ENCODE results near the gene PPFIA1. TPM values are rescaled to one million over a fixed set of nuclear protein-coding genes. Genes with fewer than 3 reads are reported as not detected.

PPFIA1 gene
- total RNA-seq, 1 experiment from 2014 or later: 63.4 TPM

- TF ChIP-seq CTCF (conservative IDR thresholded peaks at IDR 0.05): no peak
- Histone ChIP-seq H3K18ac (ENCODE audit: insufficient read length, low read depth, low read length) (no peak overlapping the region), H3K9ac (ENCODE audit: extremely low read depth, insufficient read length, low read length) (no peak overlapping the region), H3K9me3 (ENCODE audit: control insufficient read depth, low read depth, low read length) (no peaks in the 10 kb centered on the region), H4K91ac (ENCODE audit: insufficient read length, low read depth, low read length) (no peak overlapping the region), H2BK120ac (ENCODE audit: low read depth, low read length, poor library complexity, severe bottlenecking) (no peak overlapping the region), H3K79me2 (ENCODE audit: insufficient read depth, low read length) (peaks cover 15% of the 10 kb centered on the region; the same call in 1 of the 2 replicates), H4K8ac (replicated peaks; ENCODE audit: insufficient read length, low read depth, low read length) (no peak overlapping the region), H3K23me2 (ENCODE audit: insufficient read length, low read depth, low read length, poor library complexity, severe bottlenecking) (no peaks in the 10 kb centered on the region), H3T11ph (ENCODE audit: low read length) (no peak overlapping the region), H3K27me3 (ENCODE audit: insufficient read depth, low read length) (no peaks in the 10 kb centered on the region), H3K4ac (ENCODE audit: low read depth, low read length) (no peak overlapping the region), H2BK20ac (ENCODE audit: low read depth, low read length, poor library complexity, severe bottlenecking) (no peak overlapping the region), H2BK15ac (ENCODE audit: low read depth, low read length) (no peak overlapping the region), H4K5ac (ENCODE audit: insufficient read length, low read depth, low read length) (no peak overlapping the region), H3K14ac (ENCODE audit: insufficient read depth, low read length) (no peak overlapping the region), H3K4me2 (ENCODE audit: insufficient read depth, insufficient read length, low read length) (no peak overlapping the region), H3K27ac (ENCODE audit: insufficient read length, low read depth, low read length) (no peak overlapping the region), H3K56ac (ENCODE audit: insufficient read length, low read depth, low read length) (no peak overlapping the region), H2BK12ac (ENCODE audit: insufficient read length, low read depth, low read length) (no peak overlapping the region), H2AK5ac (ENCODE audit: insufficient read length, low read length) (no peak overlapping the region), H2BK5ac (ENCODE audit: insufficient read length, low read length) (no peak overlapping the region), H2AFZ (ENCODE audit: low read length) (no peak overlapping the region), H3K23ac (ENCODE audit: insufficient read length, low read depth, low read length) (no peak overlapping the region), H3K4me1 (ENCODE audit: insufficient read depth, low read length) (peaks cover 4% of the 10 kb centered on the region; the same call in 1 of the 2 replicates), H3K79me1 (ENCODE audit: insufficient read depth, low read depth, low read length, poor library complexity, severe bottlenecking) (peaks cover 9% of the 10 kb centered on the region), H4K20me1 (ENCODE audit: control insufficient read depth, insufficient read depth, insufficient read length) (peaks cover 6% of the 10 kb centered on the region)
- DNase-seq: no peak
- no CpG with 5 or more reads among the region's 5 CpGs for WGBS (ENCODE audit: extremely low coverage, insufficient read length, low lambda C conversion rate)
- Mint-ChIP-seq H3K9me3 (peaks cover 4 to 9% of the 10 kb centered on the region in 2 experiments; a peak in 3 of 5 replicates), H3K4me3 (no peak overlapping the region), H3K4me1 (peaks cover 8 to 18% of the 10 kb centered on the region in 2 experiments), H3K27ac (peak overlapping the region in 2 of 3 experiments; percentile 8 to 30; a peak in 3 of 7 replicates), H3K27me3 (ENCODE audit: low read depth) (no peaks in the 10 kb centered on the region), H3K36me3 (ENCODE audit: insufficient read depth in 1 of 3, low read depth in 3 of 3) (peaks cover 33 to 64% (median 49%) of the 10 kb centered on the region in 3 experiments)
These were observed 27.9 kb downstream of the PPFIA1 start for GRCh38 chr11:70298243-70298915.

Data from H9 (cell line).